Epithelial cell of esophagus (primary cell): Measurements from ENCODE around the gene DGKG.

Source experiments
- DNase-seq: peaks from one replicate; pipeline ENCODE4 v3.0.0; 2010; ENCODE audit warnings: low read depth
- H3K4me3 ChIP-seq: 2 replicates; pipeline ENCODE4 v1.5.1; 2011; ENCODE audit warnings: mild to moderate bottlenecking, low read length, control low read depth
- TF ChIP-seq, protein P1 (sequence below): IDR thresholded peaks from 2 replicates; pipeline ENCODE4 v1.5.1; 2011; ENCODE audit warnings: low read depth, mild to moderate bottlenecking, low read length, control low read depth, inconsistent platforms; ENCODE audit not compliant: insufficient read depth; ENCODE audit errors: missing control alignments

DGKG gene

DNA sequence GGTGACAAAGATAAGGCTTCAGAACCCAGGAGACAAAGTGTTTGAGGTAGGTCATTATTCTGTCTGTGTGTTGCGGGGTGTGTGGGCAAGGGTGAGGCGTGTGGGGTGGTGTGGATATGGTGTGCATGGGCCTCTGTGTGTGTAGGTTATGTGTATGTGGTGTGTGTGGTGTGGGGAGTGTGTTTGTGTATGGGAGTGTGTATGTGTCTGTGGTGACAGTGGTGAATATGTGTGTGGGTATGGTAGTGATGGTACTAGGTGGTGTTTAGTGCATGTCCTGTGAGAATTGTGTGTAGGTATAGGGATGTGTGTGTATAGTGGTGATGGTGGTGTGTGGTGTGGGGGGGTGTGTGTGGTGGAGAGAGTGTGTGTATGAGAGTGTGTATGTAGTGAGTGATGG, 236.9 kb downstream of the DGKG start:
- DNase-seq: no peak
- H3K4me3 ChIP-seq: no peak overlapping the region
- TF ChIP-seq, protein P1, sequence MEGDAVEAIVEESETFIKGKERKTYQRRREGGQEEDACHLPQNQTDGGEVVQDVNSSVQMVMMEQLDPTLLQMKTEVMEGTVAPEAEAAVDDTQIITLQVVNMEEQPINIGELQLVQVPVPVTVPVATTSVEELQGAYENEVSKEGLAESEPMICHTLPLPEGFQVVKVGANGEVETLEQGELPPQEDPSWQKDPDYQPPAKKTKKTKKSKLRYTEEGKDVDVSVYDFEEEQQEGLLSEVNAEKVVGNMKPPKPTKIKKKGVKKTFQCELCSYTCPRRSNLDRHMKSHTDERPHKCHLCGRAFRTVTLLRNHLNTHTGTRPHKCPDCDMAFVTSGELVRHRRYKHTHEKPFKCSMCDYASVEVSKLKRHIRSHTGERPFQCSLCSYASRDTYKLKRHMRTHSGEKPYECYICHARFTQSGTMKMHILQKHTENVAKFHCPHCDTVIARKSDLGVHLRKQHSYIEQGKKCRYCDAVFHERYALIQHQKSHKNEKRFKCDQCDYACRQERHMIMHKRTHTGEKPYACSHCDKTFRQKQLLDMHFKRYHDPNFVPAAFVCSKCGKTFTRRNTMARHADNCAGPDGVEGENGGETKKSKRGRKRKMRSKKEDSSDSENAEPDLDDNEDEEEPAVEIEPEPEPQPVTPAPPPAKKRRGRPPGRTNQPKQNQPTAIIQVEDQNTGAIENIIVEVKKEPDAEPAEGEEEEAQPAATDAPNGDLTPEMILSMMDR: no peak

DNA sequence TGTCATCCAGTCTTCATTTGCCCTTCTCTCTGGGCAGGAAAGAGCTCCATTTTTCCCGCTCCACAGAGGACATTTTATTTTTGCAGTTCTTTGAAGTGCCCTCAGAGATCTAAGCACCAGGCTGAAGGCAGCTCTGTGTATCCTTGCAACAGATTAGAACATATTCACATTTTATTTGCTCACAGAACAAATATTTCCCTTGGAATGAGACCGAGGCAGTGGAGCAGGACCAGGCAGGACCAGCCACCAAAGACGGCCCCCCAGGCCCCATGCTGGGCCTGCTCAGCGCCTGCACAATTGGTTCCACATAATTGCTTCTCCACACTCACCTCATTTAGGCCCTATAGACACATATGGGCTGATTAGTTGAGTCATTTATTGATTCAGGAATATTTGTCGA, 237.4 kb downstream of the DGKG start:
- no peak overlapping the region for H3K4me3 ChIP-seq
- peak; percentile 49 for DNase-seq
- TF ChIP-seq, protein P1: no peak

DNA sequence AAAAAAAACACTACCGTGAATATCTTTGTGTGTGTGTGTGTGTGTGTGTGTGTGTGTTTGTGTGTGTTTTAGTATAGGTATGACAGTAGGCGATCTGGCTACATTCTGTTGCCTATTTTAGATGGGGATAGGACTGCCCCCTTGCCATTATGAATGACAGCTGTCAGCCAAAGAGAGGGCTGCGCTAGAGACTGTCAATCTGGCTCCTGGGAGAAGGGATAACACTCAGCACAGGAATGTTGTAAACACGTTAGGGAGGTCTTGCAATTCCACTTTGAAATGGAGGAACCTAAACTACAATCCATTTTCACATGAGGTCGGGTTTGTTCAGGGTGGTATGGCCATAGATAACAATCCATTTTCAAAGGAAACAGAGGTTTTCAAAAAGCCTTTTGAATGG, 239.0 kb downstream of the DGKG start:
- TF ChIP-seq, protein P1: no peak
- H3K4me3 ChIP-seq: no peak overlapping the region
- no peak for DNase-seq

DNA sequence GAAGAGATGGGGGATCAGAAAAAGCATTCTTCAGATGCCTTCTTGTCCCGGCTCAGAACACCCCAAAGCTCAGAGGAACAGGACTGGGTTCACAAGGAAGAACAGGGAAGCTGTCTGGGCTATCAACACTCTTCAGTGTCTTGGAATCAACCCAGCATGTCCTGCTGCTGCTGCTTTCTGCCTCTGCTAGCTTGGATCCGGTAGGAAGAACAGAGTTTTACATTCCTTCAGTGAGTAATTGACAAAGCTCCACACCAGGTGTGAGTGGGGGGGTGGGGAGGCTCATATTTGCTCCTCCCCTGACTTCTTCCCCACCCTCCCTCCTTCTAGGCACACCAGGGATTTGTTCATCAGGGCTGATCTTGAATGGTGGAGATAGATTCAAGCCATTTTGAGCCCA, 240.1 kb downstream of the DGKG start:
- TF ChIP-seq, protein P1: no peak
- DNase-seq: peak; percentile 69
- no peak overlapping the region for H3K4me3 ChIP-seq

DNA sequence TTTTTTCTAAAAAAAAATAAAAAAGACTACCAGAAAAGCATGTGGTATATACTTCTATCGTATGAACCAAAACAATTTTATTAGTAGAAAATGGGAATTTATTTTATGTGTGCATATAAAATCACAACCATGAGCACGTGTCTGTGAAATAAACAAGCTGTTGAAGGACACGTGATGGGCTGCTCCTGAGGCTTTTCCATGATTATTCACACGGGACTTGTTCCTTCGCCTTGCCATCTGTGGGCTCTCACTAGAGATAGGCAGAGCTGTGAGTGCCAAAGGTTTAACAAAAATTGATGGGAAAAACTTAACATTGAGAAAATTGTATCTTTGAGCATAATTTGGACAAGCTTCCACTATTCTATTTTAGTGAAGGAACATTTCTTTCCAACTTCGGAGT, 240.8 kb downstream of the DGKG start:
- no peak overlapping the region for H3K4me3 ChIP-seq
- no peak for DNase-seq
- TF ChIP-seq, protein P1: no peak

DNA sequence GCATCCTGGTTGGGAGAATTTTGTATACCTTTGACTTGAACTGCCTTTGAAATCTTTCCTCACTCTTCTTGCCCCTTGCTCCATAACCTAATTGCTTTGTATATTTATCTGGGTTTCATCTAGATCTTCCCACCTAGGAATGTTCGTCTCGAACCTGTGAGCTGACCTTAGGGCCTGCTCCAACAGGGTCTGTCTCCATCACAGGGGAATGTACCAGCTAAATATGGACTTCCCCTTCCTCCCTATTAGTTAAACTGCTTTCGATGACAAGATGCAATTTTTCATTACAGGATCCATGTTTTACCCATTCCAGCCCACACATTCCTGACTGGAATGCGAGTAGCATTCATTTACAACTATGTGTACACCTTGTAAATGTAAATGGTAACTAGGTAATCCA, 242.5 kb downstream of the DGKG start:
- no peak for DNase-seq

DNA sequence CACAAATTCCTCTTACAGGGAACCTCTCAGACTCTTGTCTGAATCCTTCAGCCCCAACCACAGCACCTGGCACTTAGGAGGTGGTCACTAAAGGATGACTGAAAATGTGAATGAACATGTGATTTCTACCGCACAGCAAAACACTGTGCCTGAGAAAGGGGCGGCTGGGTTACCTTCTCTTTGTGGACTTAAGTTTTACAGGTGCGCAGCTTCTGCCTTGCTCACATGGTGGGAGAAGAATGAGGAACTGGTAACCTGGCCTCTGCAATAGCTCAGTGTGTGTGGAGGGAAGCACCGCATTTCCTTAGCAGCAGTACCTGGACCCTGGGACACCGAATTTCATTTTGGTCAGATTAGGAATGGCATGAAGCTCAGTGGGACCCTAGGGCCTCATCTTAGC, 243.3 kb downstream of the DGKG start:
- DNase-seq: no peak
- no peak overlapping the region for H3K4me3 ChIP-seq
- TF ChIP-seq, protein P1: no peak

More for the DNA sequence above, 242.5 kb downstream of the DGKG start:
- TF ChIP-seq, protein P1: no peak
- no peak overlapping the region for H3K4me3 ChIP-seq
